GM18517 (cell line): ENCODE results near the gene KRTAP19-3.
"Not testable (repeated sequence)": the region's sequence is repeated elsewhere in the genome, so short reads cannot be mapped to it uniquely, and the experiment has no call there.

Experiments
- ATAC-seq: cut with Tn5 transposase; IDR thresholded peaks from one replicate; pipeline ENCODE4 v1.9.1; 2021; ENCODE audit warnings: mild to moderate bottlenecking, moderate library complexity; ENCODE audit not compliant: unreplicated experiment

Gene KRTAP19-3

GRCh38 chr21:30491963-30492428 lies at the start of gene KRTAP19-3:
Gene KRTAP19-3 (minus strand): TSS chr21:30492013. CDS start chr21:30491957, 56 bp downstream.
- ATAC-seq = no peak

GRCh38 chr21:30518876-30519275 lies 27.1 kb upstream of the KRTAP19-3 start:
- no peak for ATAC-seq

DNA sequence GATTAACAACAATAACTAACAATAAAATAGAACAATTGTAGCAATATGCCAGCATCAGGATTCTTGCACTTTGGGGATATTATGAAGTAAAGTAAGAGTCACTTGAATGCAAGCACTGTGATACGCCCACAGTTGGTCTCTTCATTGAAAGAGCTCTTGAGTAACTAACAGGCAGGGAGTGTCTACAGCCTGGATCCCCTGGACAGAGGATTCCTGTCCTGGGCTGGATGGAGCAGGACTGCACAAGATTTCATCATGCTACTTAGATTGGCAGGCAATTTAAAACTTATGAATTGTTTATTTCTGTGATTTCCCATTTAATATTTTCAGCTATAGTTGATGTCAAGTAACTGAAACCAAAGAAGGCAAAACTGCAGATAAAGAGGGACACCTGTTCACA lies 23.9 kb upstream of the KRTAP19-3 start:
- ATAC-seq = no peak

DNA sequence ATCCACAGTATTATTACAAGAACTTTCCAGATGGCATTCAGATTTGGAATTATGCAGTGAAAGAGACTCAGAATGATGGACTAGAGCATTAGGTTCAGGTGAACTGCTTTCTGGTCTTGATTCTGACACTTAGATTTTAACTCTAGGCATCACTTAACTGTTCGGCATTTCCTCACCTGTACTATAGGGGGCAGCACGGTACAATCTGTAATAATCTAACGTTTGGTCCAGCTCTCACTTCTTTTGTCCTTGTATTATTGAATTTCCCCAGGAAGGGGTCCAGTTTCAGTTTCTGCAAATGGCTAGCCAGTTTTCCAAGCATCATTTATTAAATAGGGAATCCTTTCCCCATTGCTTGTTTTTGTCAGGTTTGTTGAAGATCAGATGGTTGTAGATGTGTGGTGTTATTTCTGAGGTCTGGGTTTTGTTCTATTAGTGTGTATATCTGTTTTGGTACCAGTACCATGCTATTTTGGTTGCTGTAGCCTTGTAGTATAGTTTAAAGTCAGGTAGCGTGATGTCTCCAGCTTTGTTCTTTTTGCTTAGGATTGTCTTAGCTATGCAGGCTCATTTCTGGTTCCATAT lies 13.9 kb upstream of the KRTAP19-3 start:
- not testable (repeated sequence) for ATAC-seq

- no peak for ATAC-seq
Measured at GRCh38 chr21:30502041-30502440, 10.2 kb upstream of the KRTAP19-3 start, which contains the start of gene KRTAP19-5. Gene KRTAP19-5 (minus strand): TSS chr21:30502141. CDS start chr21:30502090, 51 bp downstream.

- no peak for ATAC-seq
Measured at GRCh38 chr21:30497065-30497464, 5.3 kb upstream of the KRTAP19-3 start, which contains the start of gene KRTAP19-4. Gene KRTAP19-4 (minus strand): TSS chr21:30497165. CDS start chr21:30497110, 55 bp downstream.

DNA sequence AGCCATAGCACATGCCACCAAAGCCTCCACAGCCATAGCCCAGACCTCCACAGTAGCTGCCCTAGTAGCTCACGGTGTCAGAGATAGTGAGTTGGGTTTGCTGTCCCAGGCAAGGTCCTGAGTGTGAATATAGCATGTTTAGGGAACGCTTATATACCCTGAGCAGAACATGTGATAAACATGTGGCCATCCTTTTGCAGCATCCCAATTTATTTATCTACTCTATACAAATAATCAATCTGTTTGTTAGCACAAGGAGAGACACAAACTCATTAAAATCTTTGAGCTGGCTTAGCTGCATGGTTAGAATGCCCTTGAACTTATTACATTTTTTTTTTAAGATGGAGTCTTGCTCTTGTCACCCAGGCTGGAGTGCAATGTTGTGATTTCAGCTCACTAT lies 4.5 kb downstream of the KRTAP19-3 start, which contains the start of gene KRTAP19-2:
TSS of gene KRTAP19-2 (minus strand) at position 101 of the 400 bp plus-strand sequence. CDS start at position 13, 88 bp downstream.
- ATAC-seq = no peak

GRCh38 chr21:30486180-30486579 lies 5.6 kb downstream of the KRTAP19-3 start:
- no peak for ATAC-seq

GRCh38 chr21:30482130-30482529 lies 9.7 kb downstream of the KRTAP19-3 start:
- ATAC-seq = no peak

DNA sequence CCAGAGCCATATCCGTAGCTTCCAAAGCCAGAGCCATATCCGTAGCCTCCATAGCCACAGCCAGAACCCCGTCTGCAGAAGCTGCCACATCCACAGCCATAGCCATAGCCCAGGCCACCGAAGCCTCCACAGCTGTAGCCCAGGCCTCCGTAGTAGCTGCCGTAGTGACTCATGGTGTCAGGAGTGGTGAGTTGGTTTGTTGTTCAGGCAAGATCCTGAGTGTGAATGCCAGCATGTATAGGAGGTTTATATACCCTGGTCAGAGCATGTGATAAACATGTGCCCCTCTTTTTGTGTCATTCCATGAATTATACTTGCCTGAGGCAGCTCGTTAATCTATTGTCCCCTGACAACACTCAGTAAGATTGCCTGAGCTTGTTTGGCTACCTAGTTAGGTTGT lies 11.7 kb downstream of the KRTAP19-3 start, which contains the start of gene KRTAP19-1:
TSS of gene KRTAP19-1 (minus strand) at position 223 of the 400 bp plus-strand sequence. CDS start at position 173, 50 bp downstream.
- ATAC-seq = no peak

GRCh38 chr21:30479259-30479658 lies 12.6 kb downstream of the KRTAP19-3 start:
- ATAC-seq = no peak

GRCh38 chr21:30478004-30478403 lies 13.8 kb downstream of the KRTAP19-3 start:
- no peak for ATAC-seq

DNA sequence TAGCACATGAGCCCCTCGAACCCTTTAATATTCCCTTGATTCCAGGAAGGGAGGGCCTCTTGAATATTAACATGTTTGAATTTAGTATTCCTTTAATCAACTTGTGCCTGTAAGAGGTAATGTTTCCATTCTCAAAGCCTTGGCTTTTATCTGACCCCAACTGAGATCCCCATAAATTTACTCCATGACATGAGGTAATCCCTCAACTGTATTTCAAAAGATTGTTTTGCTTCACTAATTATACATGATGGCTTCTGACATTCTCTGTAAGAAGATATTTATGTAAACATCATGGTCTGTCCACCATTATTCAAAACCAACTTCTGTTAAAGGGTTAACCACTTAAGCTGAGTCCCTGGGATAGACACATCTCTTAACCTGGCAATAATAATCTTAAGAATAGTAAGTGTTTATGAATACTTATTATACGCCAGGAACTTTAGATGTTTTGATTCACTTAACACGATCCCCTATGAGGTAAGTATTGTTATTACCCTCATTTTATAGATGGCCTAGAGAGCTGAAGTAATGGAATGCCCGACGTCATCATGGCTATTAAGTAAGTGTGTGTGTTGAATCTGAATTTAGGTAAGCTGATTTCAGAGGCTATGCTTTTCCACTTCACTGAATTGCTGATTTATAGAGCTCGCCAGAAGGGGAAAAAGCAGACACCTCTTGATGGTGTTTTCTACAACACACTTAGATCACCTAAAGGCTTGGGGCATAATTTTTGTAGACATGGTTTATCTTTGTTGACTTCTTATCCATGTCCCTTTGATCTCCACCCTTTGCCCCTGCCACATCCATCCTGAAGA lies 22.7 kb downstream of the KRTAP19-3 start:
- ATAC-seq = no peak

GRCh38 chr21:30463713-30464112 lies 28.1 kb downstream of the KRTAP19-3 start:
- ATAC-seq = no peak

GRCh38 chr21:30448514-30448913 lies 43.3 kb downstream of the KRTAP19-3 start:
- ATAC-seq = no peak

DNA sequence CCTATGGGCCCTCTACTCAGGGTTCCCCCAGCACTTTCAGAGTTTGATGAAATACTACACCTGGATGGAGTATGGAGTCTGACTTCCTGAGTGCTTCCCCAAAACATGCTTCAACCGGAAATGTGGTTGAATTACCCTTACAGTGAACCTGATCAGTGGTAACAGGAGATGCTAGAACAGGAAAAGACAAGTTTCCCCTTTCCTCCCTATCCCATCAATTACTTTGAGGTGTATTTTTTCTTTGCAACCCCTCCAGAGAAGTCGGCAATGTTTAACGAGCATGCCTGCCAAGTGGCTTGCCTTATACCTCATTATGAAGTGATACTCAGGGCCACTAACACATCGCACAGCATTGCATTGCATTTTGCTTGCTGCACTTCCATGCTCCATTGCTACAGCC lies 44.8 kb downstream of the KRTAP19-3 start:
- ATAC-seq = no peak

GRCh38 chr21:30444204-30444603 lies 47.6 kb downstream of the KRTAP19-3 start:
- ATAC-seq = no peak

- ATAC-seq = no peak
Measured at GRCh38 chr21:30443226-30443625, 48.6 kb downstream of the KRTAP19-3 start.
